GM18508 (cell line): ENCODE data around the gene LRRC23.

Source experiments
- ATAC-seq: cut with Tn5 transposase; IDR thresholded peaks from one replicate; pipeline ENCODE4 v1.9.1; 2021; ENCODE audit warnings: moderate number of reproducible peaks; ENCODE audit not compliant: insufficient read depth, unreplicated experiment

LRRC23 gene

GRCh38 chr12:6923851-6924250 lies 19.2 kb downstream of the LRRC23 start:
- ATAC-seq = no peak

- ATAC-seq = no peak
Measured at GRCh38 chr12:6925239-6925539, 20.6 kb downstream of the LRRC23 start.

- ATAC-seq = no peak
Measured at GRCh38 chr12:6925540-6926279, 21.1 kb downstream of the LRRC23 start.

- ATAC-seq = no peak
Measured at GRCh38 chr12:6927379-6928021, 22.9 kb downstream of the LRRC23 start, which contains the start of gene ATN1. ATN1 (plus strand) TSS chr12:6927959; CDS start chr12:6934002, 6,043 bp downstream.

- no peak for ATAC-seq
Measured at GRCh38 chr12:6928022-6928702, 23.5 kb downstream of the LRRC23 start.

GRCh38 chr12:6928703-6929407 lies 24.2 kb downstream of the LRRC23 start:
- ATAC-seq = no peak

- no peak for ATAC-seq
Measured at GRCh38 chr12:6929466-6930452, 25.1 kb downstream of the LRRC23 start.

- no peak for ATAC-seq
Measured at GRCh38 chr12:6932766-6933165, 28.1 kb downstream of the LRRC23 start.

GRCh38 chr12:6934110-6934509 lies 29.5 kb downstream of the LRRC23 start:
- ATAC-seq = no peak

GRCh38 chr12:6935371-6936193 lies 31.0 kb downstream of the LRRC23 start:
- no peak for ATAC-seq

GRCh38 chr12:6936194-6936635 lies 31.6 kb downstream of the LRRC23 start:
- ATAC-seq = no peak

GRCh38 chr12:6936636-6937480 lies 32.2 kb downstream of the LRRC23 start:
- ATAC-seq = no peak

GRCh38 chr12:6937481-6938352 lies 33.1 kb downstream of the LRRC23 start:
- peak; percentile 65 for ATAC-seq

- ATAC-seq = no peak
Measured at GRCh38 chr12:6938353-6939190, 34.0 kb downstream of the LRRC23 start.

- ATAC-seq = no peak
Measured at GRCh38 chr12:6939191-6939540, 34.5 kb downstream of the LRRC23 start.

- ATAC-seq = no peak
Measured at GRCh38 chr12:6941267-6941666, 36.6 kb downstream of the LRRC23 start.
